Caco-2 (cell line): ENCODE results near the gene GDF3. TPM values are rescaled to one million over a fixed set of nuclear protein-coding genes. Genes with fewer than 3 reads are reported as not detected.
"Not testable (repeated sequence)": the region's sequence is repeated elsewhere in the genome, so short reads cannot be mapped to it uniquely, and the experiment has no call there.

ENCODE experiments used
- Bru-seq: library from RNA; stranded (reverse); fragments of 400-500 nt; gene quantifications from one replicate; lab custom pipeline; 2021; lab: Mats Ljungman, UMichigan
- BruChase-seq, 2 experiments: library from RNA; stranded (reverse); fragments of 400-500 nt; gene quantifications; one replicate each; lab custom pipeline; 2021; lab: Mats Ljungman, UMichigan
- BruUV-seq: library from RNA; stranded (reverse); fragments of 400-500 nt; replicated peaks from 2 replicates; lab custom pipeline; 2021; lab: Mats Ljungman, UMichigan
- CTCF ChIA-PET: fragments of 300-600 bp; sonication (Branson Sonifier 250); formaldehyde crosslinking; loops from one replicate; lab custom pipeline; 2022; ENCODE audit warnings: antibody characterized with exemption; lab: Charles Lee
- POLR2A ChIA-PET: fragments of 300-600 bp; sonication (Branson Sonifier 250); formaldehyde crosslinking; loops from one replicate; lab custom pipeline; 2022; ENCODE audit warnings: antibody characterized with exemption; lab: Charles Lee
- DNase-seq, 2 experiments: peaks; one replicate each; pipeline versions ENCODE4 v3.0.0 to v3.0.0-alpha.2; 2020 to 2022
- H3K27me3 ChIP-seq: replicated peaks from 2 replicates; pipeline ENCODE4 v1.6.0; 2011; ENCODE audit warnings: low read length; ENCODE audit not compliant: control insufficient read depth, insufficient read depth
- H3K36me3 ChIP-seq: 2 replicates; pipeline ENCODE4 v1.5.1; 2011; ENCODE audit warnings: low read length; ENCODE audit not compliant: control insufficient read depth, insufficient read depth
- H3K4me1 ChIP-seq: fragments of 250-450 bp; sonication (Bioruptor Pico); 2 replicates; pipeline ENCODE4 v1.5.1; 2020; ENCODE audit warnings: mild to moderate bottlenecking
- H3K4me3 ChIP-seq: 2 replicates; pipeline ENCODE4 v1.5.1; 2011; ENCODE audit warnings: low read depth, mild to moderate bottlenecking, control low read depth, low read length
- H3K9me3 ChIP-seq: fragments of 250-450 bp; sonication (Bioruptor Pico); 2 replicates; pipeline ENCODE4 v1.5.1; 2020; ENCODE audit warnings: mild to moderate bottlenecking, moderate library complexity
- H3K27ac Mint-ChIP-seq: one replicate; pipeline ENCODE4 v1.8.0; 2022; ENCODE audit warnings: mixed read lengths; ENCODE audit not compliant: unreplicated experiment
- H3K27me3 Mint-ChIP-seq: one replicate; pipeline ENCODE4 v1.8.0; 2022; ENCODE audit warnings: mixed read lengths; ENCODE audit not compliant: insufficient read depth, unreplicated experiment
- H3K36me3 Mint-ChIP-seq: one replicate; pipeline ENCODE4 v1.8.0; 2022; ENCODE audit warnings: mild to moderate bottlenecking, mixed read lengths; ENCODE audit not compliant: insufficient read depth, unreplicated experiment
- H3K4me1 Mint-ChIP-seq: one replicate; pipeline ENCODE4 v1.8.0; 2022; ENCODE audit warnings: low read depth, mixed read lengths; ENCODE audit not compliant: unreplicated experiment
- H3K4me3 Mint-ChIP-seq: one replicate; pipeline ENCODE4 v1.8.0; 2022; ENCODE audit warnings: mild to moderate bottlenecking, moderate library complexity, mixed read lengths; ENCODE audit not compliant: unreplicated experiment
- H3K9me3 Mint-ChIP-seq: one replicate; pipeline ENCODE4 v1.8.0; 2022; ENCODE audit warnings: mixed read lengths; ENCODE audit not compliant: unreplicated experiment
- intact Hi-C: fragments of 100-400 bp; cut with micrococcal nuclease; formaldehyde crosslinking; loops from one replicate; pipeline ENCODE4 v1.10.0; 2022; ENCODE audit not compliant: unreplicated experiment
- long read RNA-seq: library from polyadenylated mRNA; stranded (forward); transcript quantifications from one replicate; pipeline ENCODE4 v2.0.0, GENCODE V29; 2022
- total RNA-seq: library from RNA; stranded (reverse); gene quantifications from 2 replicates; pipeline ENCODE4 v1.2.3, GENCODE V29; 2022
- TF ChIP-seq, protein P1 (sequence below), 2 experiments: fragments of 200-600 bp in 1 of 2; IDR thresholded peaks; 1 replicate in 1 of 2; 2 replicates in 1 of 2; pipeline versions ENCODE4 v1.5.1 to v1.8.0; 2011 to 2022; ENCODE audit warnings: antibody characterized with exemption in 1 of 2, control low read depth in 1 of 2, inconsistent platforms in 1 of 2, low read depth in 1 of 2, low read length in 1 of 2, mild to moderate bottlenecking in 1 of 2, moderate library complexity in 1 of 2; ENCODE audit not compliant: insufficient read depth in 1 of 2, severe bottlenecking in 1 of 2, unreplicated experiment in 1 of 2

Gene GDF3
- total RNA-seq = 0.41 TPM in 1 of 2 replicates, not detected in the other
- not detected for Bru-seq, nascent RNA
- percentile 20 among the genes with signal in this experiment for BruChase-seq, experiment 1, labeled RNA remaining after a 2-hour chase
- BruChase-seq, experiment 2, labeled RNA remaining after a 6-hour chase = percentile 22 among the genes with signal in this experiment
- long read RNA-seq = 0 reads

DNA sequence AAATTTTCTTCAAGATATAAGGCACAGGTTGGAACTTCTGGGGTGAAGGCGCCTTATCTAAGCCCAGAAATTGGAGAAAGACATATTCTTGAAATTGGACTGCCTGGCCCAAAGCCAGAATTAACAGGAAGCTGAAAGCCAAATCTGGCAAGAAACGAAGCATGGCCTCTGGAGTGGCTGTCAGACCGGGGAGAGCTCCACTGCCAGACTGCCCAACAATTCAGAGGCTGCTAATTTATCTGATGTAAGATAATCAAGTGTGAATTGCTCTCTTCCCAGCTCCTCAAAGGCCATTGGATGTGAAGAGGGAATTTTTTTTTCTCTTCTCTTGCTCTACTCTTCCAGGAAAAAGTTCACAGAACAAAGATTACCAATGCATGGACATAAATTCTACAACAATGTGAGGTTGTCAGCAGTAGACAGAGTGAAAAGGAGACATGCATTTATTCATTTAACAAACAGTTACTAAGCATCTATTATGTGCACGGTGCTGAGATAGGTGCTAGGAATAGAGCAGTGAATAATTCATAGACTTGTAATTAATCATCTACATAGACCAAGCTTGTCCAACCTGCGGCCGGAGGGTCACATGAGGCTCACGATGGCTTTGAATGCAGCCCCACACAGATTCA, at the start of gene GDF3:
Gene GDF3, minus strand, starts transcription at position 210 of the 632 bp plus-strand sequence. Its CDS starts 47 bp downstream, at position 163.
- POLR2A ChIA-PET = interaction anchor here (1.0 to 1.3 kb wide), 2 partner anchors 10 to 14 kb away, joined by 3 to 4 read pairs; no protein-coding TSS in a partner anchor
- Histone ChIP-seq H3K4me1 (peaks cover 6% of the 10 kb centered on the region), H3K36me3 (no peaks in the 10 kb centered on the region), H3K9me3 (no peaks in the 10 kb centered on the region), H3K4me3 (no peak within 1 kb of the TSS), H3K27me3 (no peaks in the 10 kb centered on the region)
- intact Hi-C loops = no loop called here
- CTCF ChIA-PET = no interaction called here
- H3K36me3 Mint-ChIP-seq = no peaks in the 10 kb centered on the region
- BruUV-seq = no TSS peak
- peak within 1 kb of the TSS; percentile 21 for H3K27ac Mint-ChIP-seq
- TF ChIP-seq, protein P1, sequence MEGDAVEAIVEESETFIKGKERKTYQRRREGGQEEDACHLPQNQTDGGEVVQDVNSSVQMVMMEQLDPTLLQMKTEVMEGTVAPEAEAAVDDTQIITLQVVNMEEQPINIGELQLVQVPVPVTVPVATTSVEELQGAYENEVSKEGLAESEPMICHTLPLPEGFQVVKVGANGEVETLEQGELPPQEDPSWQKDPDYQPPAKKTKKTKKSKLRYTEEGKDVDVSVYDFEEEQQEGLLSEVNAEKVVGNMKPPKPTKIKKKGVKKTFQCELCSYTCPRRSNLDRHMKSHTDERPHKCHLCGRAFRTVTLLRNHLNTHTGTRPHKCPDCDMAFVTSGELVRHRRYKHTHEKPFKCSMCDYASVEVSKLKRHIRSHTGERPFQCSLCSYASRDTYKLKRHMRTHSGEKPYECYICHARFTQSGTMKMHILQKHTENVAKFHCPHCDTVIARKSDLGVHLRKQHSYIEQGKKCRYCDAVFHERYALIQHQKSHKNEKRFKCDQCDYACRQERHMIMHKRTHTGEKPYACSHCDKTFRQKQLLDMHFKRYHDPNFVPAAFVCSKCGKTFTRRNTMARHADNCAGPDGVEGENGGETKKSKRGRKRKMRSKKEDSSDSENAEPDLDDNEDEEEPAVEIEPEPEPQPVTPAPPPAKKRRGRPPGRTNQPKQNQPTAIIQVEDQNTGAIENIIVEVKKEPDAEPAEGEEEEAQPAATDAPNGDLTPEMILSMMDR (IDR thresholded peaks at IDR 0.05; ENCODE audit: insufficient read depth in 1 of 2, low read depth in 1 of 2, low read length in 1 of 2, severe bottlenecking in 1 of 2, unreplicated experiment in 1 of 2) = no peak
- peaks cover 27% of the 10 kb centered on the region for H3K4me1 Mint-ChIP-seq
- no peak for DNase-seq
- no peaks in the 10 kb centered on the region for H3K27me3 Mint-ChIP-seq
- H3K9me3 Mint-ChIP-seq = no peaks in the 10 kb centered on the region
- H3K4me3 Mint-ChIP-seq = no peak within 1 kb of the TSS

GRCh38 chr12:7732993-7733392, 37.4 kb upstream of the GDF3 start:
- no peaks in the 10 kb centered on the region for H3K9me3 ChIP-seq

DNA sequence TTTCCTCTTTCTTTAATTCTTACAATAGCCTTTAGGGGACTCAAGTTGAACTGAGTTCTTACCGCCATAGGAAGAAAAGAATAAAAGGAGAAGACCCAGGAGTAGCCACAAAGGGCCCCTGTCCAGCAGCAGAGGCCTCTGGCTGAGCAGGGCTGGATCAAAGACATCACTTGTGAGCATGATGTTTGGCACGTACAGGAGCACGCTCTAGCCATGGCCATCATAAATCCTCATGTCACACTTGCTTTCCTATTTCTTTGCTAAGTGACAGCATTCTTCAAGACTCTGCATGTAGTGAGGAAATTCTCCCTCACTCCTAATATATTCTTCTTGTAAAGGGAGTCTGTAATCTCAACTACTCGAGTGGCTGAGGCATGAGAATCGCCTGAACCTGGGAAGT, 35.9 kb upstream of the GDF3 start:
- DNase-seq = no peak
- POLR2A ChIA-PET = no interaction called here
- no peak overlapping the region for H3K4me3 ChIP-seq
- CTCF ChIA-PET = interaction anchor here (1.1 kb wide), 1 partner anchor 15 kb away, joined by 4 read pairs; no protein-coding TSS in a partner anchor
- intact Hi-C loops = no loop called here
- BruUV-seq = no TSS peak
- Mint-ChIP-seq H3K27ac (no peak overlapping the region), H3K36me3 (no peaks in the 10 kb centered on the region), H3K4me1 (no peaks in the 10 kb centered on the region), H3K9me3 (no peaks in the 10 kb centered on the region), H3K27me3 (no peaks in the 10 kb centered on the region), H3K4me3 (no peak overlapping the region)
- H3K36me3 ChIP-seq = no peaks in the 10 kb centered on the region
- H3K27me3 ChIP-seq = no peaks in the 10 kb centered on the region
- no peaks in the 10 kb centered on the region for H3K4me1 ChIP-seq
- TF ChIP-seq, protein P1 (IDR thresholded peaks at IDR 0.05; ENCODE audit: insufficient read depth in 1 of 2, low read depth in 1 of 2, low read length in 1 of 2, severe bottlenecking in 1 of 2, unreplicated experiment in 1 of 2) = no peak
- no peaks in the 10 kb centered on the region for H3K9me3 ChIP-seq

More at GRCh38 chr12:7732993-7733392, 37.4 kb upstream of the GDF3 start:
- CTCF ChIA-PET = no interaction called here
- TF ChIP-seq, protein P1 (IDR thresholded peaks at IDR 0.05; ENCODE audit: insufficient read depth in 1 of 2, low read depth in 1 of 2, low read length in 1 of 2, severe bottlenecking in 1 of 2, unreplicated experiment in 1 of 2) = no peak
- no peak for DNase-seq
- Mint-ChIP-seq H3K4me1 (no peaks in the 10 kb centered on the region), H3K27ac (no peak overlapping the region), H3K9me3 (no peaks in the 10 kb centered on the region), H3K4me3 (no peak overlapping the region), H3K36me3 (no peaks in the 10 kb centered on the region), H3K27me3 (no peaks in the 10 kb centered on the region)
- no peaks in the 10 kb centered on the region for H3K4me1 ChIP-seq
- intact Hi-C loops = no loop called here
- H3K27me3 ChIP-seq = no peaks in the 10 kb centered on the region
- BruUV-seq = no TSS peak
- H3K4me3 ChIP-seq = no peak overlapping the region
- POLR2A ChIA-PET = no interaction called here
- H3K36me3 ChIP-seq = no peaks in the 10 kb centered on the region

- H3K27me3 ChIP-seq, H3K4me1 Mint-ChIP-seq, DNase-seq, H3K9me3 Mint-ChIP-seq, H3K4me1 ChIP-seq, H3K4me3 ChIP-seq, H3K4me3 Mint-ChIP-seq, H3K27me3 Mint-ChIP-seq, POLR2A ChIA-PET, H3K36me3 Mint-ChIP-seq, BruUV-seq, H3K36me3 ChIP-seq, H3K9me3 ChIP-seq, H3K27ac Mint-ChIP-seq, intact Hi-C loops: not testable (repeated sequence)
- CTCF ChIA-PET = interaction anchor here (0.6 to 1.1 kb wide), 2 partner anchors 15 to 52 kb away, joined by 3 to 4 read pairs; no protein-coding TSS in a partner anchor
Measured at GRCh38 chr12:7730984-7731383, 35.4 kb upstream of the GDF3 start.
